Lower leg skin (tissue), 3 donors: ENCODE data around the gene C10orf67.

Source experiments
- CTCF ChIP-seq, 3 donors: fragments of 450-650 bp; IDR thresholded peaks; one replicate each; pipeline ENCODE4 v1.5.1; 2016; ENCODE audit warnings: antibody characterized with exemption in 3 of 3, mild to moderate bottlenecking in 3 of 3, moderate library complexity in 2 of 3
- POLR2A ChIP-seq, 2 donors: fragments of 450-650 bp; IDR thresholded peaks; one replicate each; pipeline ENCODE4 v1.6.1; 2016 to 2017; ENCODE audit warnings: antibody characterized with exemption in 2 of 2, mild to moderate bottlenecking in 1 of 2, moderate library complexity in 1 of 2

- TF ChIP-seq CTCF (IDR thresholded peaks at IDR 0.05): no peak
- no peak for TF ChIP-seq POLR2A (IDR thresholded peaks at IDR 0.05)
Observed at GRCh38 chr10:23293973-23294590, 50.5 kb downstream of the C10orf67 start.
